NCI-H1048 (cell line): ENCODE results near the gene ELK3.

ENCODE experiments used
- DNase-seq: peaks from one replicate; lab custom pipeline; 2025; lab: John Stamatoyannopoulos, UW

The ELK3 gene

DNA sequence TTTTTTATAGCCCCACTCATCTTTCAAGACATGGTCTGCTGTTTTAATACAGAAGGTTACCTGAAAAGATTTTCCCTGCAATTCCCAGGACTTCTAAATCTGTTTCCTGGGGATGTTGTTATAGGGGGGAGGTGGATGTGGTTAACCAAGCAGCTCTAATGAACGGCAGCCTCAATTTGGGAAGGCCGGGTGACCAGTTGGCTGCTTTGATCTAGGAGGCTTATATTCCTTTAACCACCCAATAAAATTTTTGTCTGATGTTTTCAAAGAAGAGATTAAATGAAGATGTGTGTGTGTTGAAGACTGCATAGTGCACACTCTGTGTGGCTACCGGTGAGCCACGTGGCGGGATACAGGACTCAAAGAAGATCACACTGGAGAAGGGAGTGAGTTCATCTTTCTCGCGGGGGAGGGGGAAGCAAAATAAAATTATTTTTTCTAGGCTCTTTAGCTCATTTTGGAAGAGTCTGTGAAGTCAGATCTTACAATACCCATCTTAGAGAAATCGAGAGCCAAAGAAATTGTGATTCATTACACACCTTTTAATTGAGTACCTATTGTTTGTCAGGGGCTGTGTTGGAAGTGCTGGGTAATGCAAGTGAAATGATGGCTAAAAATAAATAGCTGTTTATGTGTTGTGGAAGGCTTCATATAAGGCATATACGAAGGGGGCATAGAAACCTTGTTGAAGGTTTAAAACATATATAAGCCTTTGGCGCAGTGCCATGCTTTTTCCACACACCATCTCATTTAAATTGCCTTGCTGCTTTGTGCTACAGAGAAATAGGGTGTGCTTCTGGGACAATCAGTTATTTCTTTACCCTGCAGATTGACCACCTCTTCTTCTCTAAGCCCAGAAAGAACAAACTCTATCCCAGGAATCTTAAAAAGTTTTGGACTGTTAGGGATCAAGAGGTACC lies 18.5 kb downstream of the ELK3 start:
- no peak for DNase-seq

DNA sequence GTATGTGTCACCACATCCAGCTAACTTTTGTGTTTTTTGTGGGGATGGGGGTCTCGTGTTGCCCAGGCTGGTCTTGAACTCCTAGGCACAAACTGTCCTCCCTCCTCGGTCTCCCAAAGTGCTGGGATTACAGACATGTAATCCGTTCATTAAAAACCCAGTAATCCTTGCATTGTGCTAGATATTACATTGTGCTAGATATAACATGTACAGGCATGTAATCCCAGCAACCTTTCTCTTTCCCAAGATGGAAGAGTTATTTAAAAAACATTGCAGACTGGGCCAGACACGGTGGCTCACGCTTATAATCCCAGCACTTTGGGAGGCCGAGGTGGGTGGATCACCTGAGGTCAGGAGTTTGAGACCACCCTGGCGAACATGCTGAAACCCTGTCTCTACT lies 19.7 kb downstream of the ELK3 start:
- DNase-seq, result no peak

DNA sequence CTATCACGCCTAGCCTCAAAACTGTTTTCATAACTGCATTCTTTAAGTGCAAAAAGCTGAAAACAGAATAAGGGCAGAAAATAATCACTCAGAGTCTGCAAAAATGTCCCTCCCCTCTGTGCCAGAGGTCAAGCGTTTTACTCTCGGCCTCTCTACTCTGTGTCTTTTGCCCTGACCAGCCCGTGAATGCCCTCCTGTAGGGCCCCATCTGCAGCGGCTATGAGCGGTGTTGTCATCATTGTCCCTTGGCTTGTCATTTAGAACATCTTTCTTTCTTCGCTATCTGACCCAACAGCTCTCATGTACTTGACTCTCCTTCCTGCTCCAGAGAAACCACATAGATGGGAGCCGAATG lies 21.7 kb downstream of the ELK3 start:
- DNase-seq, result no peak

DNA sequence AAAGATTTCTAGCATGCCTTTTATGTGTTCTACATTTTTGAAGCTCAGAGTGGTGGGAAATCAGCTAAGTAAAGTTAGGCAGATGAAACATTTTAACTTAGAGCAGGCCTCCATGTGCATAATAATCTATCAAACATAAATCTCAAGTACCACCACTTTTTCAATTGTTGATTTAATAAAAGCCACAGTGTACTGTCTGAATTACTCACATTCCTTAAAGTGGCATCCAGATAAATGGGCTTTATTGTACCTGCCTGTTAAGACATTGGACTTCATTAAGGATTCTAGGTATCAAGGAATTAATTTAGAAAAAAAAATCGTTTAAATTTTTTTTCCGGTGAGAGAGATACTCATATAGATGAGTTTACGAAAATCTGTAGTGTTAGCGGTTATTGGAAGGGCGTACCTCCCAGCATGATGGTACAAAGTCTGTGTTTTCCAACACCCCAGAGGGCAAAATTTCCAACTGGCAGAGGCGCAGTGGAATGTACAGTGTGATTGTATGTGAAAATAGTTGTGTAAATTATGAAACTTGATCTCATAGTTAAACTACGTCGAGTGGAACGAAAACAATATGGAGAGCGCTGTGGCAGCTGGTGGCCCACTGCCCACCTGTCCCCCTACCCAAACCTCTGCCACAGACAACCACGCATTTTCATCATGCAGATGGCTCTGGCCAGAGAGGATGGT lies 25.0 kb downstream of the ELK3 start:
- DNase-seq, result no peak

DNA sequence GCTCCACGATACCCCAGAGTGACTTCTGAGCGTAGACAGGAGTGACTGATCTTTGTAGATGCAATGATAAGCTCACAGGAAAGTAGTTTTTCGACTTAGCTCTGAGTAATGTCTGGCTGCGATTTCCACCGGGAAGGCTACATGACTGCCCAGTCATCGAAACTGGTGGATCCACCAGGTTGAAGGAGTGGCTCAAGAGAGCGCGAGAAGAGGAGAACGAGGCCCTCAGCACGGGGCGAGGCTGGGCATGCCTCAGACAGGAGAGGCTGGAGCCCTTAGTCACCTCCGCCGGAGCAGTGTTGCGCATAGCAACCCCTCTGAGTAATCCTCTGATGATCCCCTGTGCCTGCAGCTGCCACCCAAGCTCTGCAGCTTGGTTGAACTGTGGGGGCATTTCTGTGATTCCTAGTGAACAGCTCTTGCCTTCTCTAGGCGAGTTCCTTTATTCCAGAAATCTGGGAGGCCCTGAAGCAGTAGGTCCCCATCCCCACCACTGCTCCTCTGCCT lies 25.6 kb downstream of the ELK3 start:
- no peak for DNase-seq

DNA sequence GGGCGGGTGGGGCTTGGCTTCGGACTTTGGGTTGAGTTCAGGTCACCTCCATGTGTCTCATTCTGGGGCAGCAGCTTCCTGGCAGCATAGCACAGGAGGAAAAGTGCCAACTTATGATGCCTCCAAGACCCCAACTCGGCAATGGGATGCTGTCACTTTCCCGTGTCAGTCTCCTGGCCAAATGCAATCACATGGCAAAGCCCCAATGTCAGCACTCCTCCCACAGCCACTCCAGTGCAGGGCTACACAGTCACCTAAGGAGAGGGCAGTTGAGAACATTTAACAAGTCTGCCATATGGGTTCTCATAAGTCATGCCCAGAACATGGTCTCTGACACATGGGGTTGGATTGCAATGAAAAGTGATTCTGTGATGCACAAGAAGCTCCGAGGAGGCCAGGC lies 26.7 kb downstream of the ELK3 start:
- no peak for DNase-seq

DNA sequence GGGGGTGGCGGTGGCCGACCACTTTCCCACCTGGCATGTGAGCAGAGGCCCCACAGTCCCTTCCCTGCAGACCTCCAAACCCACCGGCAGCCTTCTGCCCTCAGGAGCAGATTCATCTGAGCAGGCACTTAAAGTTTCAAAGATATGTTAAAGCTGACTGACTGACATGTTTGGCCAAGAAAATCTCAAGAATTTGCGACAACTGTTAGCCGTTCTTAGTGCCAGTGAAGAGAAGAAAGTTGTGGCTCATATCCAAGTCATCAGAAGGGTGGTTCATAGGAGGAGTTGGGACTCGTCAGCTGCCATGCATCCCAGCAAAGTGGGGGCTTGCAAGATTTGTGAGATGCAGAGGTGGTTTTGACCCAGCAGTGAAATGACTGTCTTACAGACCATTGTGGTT lies 27.2 kb downstream of the ELK3 start:
- DNase-seq, result no peak

DNA sequence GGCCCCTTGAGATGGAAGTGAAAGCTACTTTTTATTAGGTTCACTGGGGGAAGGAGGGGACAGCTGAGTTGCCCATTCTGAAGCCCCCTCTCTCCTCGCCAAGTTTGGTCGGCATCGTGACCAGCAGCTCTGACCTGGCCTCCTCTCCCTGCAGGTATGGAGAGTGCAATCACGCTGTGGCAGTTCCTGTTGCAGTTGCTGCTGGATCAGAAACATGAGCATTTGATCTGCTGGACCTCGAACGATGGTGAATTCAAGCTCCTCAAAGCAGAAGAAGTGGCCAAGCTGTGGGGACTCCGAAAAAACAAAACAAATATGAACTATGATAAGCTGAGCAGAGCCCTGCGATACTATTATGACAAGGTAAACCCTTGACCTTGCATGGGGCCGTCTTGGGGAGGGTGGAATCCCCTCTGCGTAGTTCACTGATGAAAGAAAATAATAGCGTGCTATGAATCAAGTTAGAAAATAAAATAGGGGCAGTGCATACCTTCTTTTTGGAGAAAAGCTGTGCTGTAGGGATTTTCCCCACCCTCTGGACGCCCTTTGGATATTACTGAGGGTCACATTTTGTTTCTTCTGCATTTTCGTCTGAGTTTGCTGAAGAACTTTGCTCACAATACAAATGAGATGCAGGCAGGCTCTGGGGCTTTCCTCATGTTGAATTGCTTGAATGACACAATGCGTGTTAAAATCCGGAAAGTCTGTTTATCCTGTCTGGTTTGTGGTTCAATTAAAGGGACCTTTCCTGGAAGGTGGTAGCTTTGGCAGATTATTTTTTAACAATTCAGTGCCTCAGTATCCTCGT lies 29.4 kb downstream of the ELK3 start:
- DNase-seq, result no peak

DNA sequence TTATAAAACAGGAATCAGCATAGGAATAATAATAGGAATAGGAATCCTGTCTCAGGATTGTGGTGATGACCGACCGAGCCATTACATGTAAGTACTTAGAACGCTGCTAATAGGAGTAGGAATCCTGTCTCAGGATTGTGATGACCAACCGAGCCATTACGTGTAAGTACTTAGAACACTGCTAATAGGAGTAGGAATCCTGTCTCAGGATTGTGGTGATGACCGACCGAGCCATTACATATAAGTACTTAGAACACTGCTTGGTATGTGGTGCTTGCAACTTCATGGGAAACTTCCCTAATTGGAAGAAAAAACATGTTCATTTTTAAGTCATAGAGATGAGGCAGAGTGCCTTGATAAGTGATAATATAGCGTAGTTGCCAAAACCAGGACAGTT lies 30.0 kb downstream of the ELK3 start:
- DNase-seq, result no peak

DNA sequence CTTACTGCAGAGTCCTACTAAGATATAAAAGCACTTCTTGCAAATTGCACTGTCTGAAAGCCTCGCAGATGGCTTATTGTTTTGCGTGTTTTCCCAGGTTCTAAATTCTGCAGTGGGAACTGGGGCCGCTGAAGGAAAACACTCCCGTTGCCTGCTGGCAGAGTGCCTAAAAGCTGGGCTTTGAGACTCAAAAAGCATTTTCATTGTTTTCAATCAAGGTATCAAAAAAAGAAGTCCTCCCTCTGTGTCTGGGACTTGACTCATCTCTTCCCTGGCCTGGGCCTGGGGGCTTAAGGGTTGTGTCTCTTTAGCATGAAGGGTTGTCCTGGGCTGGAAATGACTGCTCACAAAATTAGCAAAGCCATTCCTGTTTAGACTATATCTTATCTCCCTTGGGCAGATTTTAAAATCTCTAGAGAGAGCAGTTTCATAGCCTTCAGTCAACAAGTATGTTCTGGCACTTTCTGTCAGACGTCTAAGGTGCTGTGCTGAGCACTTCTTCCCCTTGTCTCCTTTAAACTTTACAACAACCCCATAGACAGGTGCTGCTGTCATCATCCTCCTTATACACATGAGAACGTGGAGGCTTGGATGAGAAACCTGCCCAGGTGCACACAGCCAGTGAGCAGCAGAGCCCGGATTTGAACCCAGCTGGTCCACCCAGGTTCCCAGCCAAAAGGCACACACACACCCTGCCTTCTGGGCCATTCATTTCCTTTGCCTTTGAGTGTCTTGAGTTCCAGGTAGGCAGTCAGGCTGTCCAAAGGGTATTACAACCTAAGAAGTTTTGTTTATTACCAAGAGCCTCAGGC lies 31.1 kb downstream of the ELK3 start:
- DNase-seq, result no peak

DNA sequence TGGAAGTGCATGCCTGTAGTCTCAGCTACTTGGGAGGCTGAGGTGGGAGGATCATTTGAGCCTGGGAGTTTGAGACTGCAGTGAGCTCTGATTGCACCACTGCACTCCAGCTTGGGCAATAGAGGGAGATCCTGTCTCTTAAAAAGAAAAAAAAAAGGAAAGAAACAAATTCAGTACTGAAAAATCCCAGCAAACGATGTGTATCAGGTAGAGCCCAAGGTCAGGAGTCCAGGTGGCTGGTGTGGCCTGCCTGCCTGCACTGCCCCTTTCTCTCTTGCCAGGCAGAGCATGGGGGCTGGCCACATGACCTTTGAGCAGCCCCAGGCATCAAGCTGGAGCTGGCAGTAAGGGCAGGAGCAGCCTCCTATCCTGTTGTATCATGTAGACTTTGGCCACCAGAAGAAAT lies 31.8 kb downstream of the ELK3 start:
- DNase-seq, result no peak

DNA sequence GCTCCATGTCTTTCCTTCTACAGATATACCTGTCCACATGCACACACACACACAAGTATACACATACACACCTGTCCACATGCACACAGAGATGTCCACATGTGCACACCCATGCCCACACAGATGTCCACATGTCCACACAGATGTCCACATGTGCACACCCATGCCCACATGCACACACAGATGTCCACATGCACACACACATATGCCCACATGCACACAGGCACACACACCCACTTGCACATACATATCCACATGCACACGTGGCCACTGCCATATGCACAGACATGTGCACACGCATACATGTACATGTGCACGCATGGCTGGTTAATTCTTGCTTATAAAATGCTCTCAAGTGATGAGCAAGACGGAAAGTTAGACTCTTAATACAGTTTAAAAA lies 32.2 kb downstream of the ELK3 start:
- no peak for DNase-seq

DNA sequence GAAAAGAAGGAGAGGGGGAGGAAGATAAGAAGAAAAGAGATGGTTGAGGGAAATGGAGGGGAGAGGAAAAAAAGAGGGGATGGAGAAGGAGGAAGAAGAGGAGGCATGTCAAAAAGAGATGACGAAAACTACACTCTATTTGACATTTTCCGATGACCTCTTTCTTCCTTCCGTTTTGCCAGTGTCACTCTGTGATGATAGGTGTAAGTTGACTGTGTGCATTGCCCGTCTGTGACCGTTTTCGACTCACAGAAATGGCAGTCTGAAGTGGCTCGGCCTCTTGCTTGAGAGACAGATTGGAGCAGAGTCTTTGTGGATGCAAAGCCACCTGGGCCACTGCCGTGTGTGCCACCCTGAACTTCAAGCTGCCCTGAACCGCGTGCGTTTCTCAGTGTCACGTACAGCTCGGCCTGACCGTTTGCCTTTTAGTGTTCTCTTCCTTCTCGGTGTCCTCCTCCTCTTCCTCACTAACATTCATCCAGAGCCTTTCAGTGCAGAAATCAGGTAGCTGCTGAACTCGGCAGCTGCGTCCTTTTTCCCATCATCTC lies 32.7 kb downstream of the ELK3 start:
- no peak for DNase-seq

DNA sequence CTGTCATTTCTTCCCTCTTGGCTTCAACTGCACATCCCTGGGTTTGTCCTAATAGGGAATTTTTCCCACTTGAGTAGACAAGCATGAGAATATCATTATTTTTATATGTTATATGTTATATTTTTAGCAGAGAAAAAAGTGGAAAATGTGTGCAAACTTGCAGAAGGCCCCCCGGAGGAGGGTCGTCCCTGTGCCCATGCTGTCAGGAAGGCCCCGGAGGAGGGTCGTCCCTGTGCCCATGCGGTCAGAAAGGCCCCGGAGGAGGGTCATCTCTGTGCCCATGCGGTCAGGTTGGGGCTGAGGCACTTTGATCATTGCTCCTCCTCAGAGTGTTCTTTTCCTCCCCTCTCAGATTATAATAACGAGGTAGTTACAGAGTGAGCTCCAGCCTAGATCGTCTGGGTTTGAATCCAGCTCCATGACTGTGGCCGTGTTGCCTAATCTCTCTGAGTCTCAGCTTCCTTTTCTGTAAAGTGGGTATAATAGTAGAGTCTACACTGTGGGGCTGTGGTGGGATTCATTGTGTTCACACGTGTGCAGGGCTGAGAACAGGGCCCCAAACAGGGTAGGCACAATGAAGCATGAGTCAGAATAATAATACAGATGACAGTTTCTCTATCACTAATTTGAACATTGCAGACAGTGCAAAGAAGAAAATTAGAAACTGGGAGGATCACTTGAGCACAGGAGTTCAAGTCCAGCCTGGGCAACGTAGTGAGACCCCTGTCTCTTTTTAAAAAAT lies 33.4 kb downstream of the ELK3 start:
- no peak for DNase-seq

DNA sequence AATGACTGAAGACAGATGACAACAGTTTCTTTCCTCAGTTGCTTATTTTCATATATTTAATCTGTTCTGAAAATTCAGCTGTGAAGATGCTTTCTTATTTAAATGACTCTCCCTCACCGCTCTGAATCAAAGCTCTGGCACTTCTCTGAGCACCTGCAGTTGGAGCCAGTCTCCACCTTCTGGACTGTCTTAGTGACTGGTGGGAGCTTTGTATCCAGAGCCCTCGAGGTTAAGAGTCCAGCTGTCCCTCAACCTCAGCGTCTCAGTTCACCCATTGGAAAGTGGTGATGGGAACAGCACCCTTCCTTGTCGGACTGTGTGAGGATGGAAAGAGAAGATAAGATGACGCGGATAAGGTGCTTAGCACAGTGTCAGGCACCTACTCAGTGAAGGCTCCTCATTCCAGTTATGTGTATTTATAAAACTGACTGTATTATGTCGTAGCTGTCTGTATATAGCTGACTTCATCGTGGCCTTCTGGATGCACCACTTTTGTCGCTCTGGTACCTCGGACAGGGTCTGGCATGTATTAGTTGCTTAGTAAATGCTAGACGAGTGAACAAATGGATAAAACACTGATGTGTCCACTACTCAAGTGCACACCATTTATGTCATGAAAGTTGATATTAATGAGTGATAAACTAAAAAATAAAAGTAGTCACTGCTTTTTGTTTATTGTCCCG lies 34.5 kb downstream of the ELK3 start:
- DNase-seq, result no peak

DNA sequence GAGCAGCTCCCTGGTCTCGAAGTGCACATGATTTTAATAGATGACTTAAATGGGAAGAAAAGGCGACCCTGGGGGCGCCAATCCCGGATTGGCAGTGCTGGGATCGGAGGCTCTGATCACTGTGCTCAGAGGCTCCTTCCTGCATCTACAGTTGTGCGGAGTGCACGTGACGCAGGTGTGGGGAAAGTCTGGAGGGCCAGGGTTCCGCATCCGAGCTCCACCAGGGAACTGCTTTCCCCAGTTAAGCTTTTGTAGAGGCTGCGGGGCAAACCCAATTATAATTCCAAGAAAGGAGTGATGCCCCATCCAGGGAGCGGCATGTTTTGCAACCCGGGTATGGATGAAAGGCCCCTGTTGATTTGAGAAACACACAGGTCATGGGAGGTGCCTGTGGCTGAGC lies 36.5 kb downstream of the ELK3 start:
- no peak for DNase-seq

DNA sequence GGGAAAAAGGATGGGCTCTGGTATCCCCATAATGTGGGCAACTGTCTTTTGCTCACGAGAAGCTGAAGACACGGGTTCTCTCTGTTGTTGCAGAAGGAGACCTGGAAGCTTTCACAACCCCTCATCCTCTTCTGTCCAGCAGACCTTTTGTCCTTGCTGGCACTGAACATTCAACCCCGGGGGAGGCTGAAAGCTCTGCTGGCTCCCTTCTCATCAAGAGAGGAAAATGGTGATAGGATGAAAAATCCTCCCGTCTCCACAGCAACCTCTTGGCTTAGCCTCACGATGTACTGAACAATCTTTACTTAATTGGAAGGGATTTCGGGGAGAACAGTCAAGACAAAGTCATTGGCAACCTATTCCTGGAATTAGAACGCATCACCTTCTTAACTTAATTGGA lies 39.0 kb downstream of the ELK3 start:
- DNase-seq, result no peak

DNA sequence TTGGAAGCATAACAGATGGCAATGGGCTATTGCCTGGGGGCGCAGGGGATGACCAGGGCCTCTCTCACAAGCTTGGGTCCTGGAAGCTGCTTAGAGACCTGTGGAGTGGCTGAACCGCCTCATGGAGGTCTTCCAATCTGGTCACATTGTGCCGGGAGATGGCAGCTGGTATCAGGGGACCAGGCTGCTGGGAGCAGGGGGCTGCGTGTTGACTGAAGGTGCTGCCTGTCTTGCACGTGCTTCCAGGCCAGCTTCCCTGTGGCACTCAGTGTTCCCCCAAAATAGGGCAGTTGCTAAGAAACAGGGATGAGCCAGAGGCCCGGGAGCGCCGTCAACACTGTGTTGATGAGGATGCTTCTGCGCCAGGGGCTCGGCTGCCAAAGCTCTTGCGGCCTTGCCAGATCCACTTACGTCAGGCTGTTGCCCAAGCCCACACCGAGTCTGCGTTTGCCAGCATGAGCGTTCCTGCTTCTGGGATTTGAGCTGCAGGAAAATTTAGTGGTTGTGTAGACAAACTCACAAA lies 39.8 kb downstream of the ELK3 start:
- no peak for DNase-seq

DNA sequence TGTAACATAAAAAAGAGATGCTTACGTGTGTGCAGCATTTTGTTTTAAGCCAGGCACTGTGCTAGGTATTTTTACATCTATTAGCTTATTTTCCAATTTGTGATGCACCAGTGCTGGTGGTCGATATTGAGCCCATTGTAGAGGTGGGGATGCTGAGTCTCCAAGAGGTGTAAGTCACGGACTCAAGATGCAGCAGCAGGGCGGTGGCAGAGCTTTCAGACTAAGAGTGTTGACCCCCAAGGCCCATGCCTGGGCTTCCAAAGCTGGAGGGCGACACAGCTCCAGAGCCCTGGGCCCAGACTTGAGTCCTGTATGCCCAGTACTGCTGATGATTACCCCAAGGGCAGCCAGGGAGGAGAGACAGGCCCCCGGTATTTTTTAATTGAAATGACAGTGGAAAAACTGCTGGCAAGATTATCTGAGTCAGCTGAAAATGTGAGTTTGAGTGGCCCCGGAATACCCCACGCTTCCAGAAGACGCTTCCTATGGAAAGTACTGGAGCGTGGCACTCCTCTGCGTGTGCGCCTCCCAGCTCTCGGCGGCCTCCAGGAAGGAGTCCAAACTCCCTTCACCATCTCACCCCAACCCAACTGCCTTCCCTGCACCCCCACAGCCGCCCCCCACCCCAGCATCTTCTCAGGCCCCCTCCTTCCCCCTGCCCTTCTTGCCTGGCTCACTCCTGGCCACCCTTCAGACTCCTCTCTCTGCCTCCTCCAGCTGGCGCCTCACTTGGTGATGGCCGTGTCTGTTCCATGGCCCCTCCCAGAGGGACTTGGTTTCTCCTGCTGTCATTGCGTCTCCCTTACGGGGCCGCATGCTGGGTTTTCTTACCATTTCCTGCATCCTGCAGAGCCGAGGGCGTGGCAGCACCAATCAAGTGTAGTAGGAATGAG lies 40.7 kb downstream of the ELK3 start:
- no peak for DNase-seq
